HAP-1 (cell line): ENCODE data around the gene DTL.

Source experiments
- DNase-seq, 2 experiments: peaks; one replicate each; pipeline ENCODE4 v3.0.0-alpha.2; 2016 to 2020; ENCODE audit warnings: low spot score in 2 of 2
- H3K27me3 ChIP-seq: fragments of 250-450 bp; sonication (Bioruptor Pico); 2 replicates; pipeline ENCODE4 v1.5.1; 2020; ENCODE audit warnings: low read depth, mild to moderate bottlenecking, moderate library complexity
- H3K36me3 ChIP-seq: fragments of 250-450 bp; sonication (Bioruptor Pico); replicated peaks from 2 replicates; pipeline ENCODE4 v1.5.1; 2020; ENCODE audit warnings: mild to moderate bottlenecking
- H3K4me1 ChIP-seq: fragments of 250-450 bp; sonication (Bioruptor Pico); 2 replicates; pipeline ENCODE4 v1.5.1; 2020; ENCODE audit warnings: mild to moderate bottlenecking
- H3K4me3 ChIP-seq: fragments of 250-450 bp; sonication (Bioruptor Pico); 2 replicates; pipeline ENCODE4 v1.5.1; 2020; ENCODE audit warnings: mild to moderate bottlenecking, moderate library complexity
- H3K9me3 ChIP-seq: fragments of 250-450 bp; sonication (Bioruptor Pico); 2 replicates; pipeline ENCODE4 v1.5.1; 2020; ENCODE audit warnings: mild to moderate bottlenecking, moderate library complexity
- in situ Hi-C: fragments of 300-500 bp; cut with MboI; formaldehyde crosslinking; loops from 3 replicates; pipeline ENCODE4 v1.14.3; 2020; ENCODE audit warnings: low sequenced_read_pairs, inconsistent platforms, mixed read lengths

The DTL gene

GRCh38 chr1:212133319-212133718 is 97.8 kb downstream of the DTL start:
- in situ Hi-C loops = no loop called here
- no peak for DNase-seq
- H3K27me3 ChIP-seq = no peaks in the 10 kb centered on the region
- H3K4me3 ChIP-seq = no peak overlapping the region
- H3K9me3 ChIP-seq = peaks cover 4% of the 10 kb centered on the region; the same call in 1 of the 2 replicates
- no peaks in the 10 kb centered on the region for H3K36me3 ChIP-seq
- H3K4me1 ChIP-seq = no peaks in the 10 kb centered on the region

- H3K36me3 ChIP-seq = no peaks in the 10 kb centered on the region
- DNase-seq = no peak
- in situ Hi-C loops = no loop called here
- H3K27me3 ChIP-seq = no peaks in the 10 kb centered on the region
- no peak overlapping the region for H3K4me3 ChIP-seq
- peaks cover 4% of the 10 kb centered on the region; the same call in 1 of the 2 replicates for H3K9me3 ChIP-seq
- H3K4me1 ChIP-seq = no peaks in the 10 kb centered on the region
Observed at GRCh38 chr1:212135166-212135565, 99.6 kb downstream of the DTL start.

- H3K27me3 ChIP-seq = no peaks in the 10 kb centered on the region
- peaks cover 4% of the 10 kb centered on the region; the same call in 1 of the 2 replicates for H3K9me3 ChIP-seq
- no peak overlapping the region for H3K4me3 ChIP-seq
- in situ Hi-C loops = no loop called here
- no peak for DNase-seq
- no peaks in the 10 kb centered on the region for H3K4me1 ChIP-seq
- H3K36me3 ChIP-seq = no peaks in the 10 kb centered on the region
Observed at GRCh38 chr1:212137854-212138253, 102.3 kb downstream of the DTL start.

GRCh38 chr1:212138457-212138856 is 102.9 kb downstream of the DTL start:
- Histone ChIP-seq H3K4me3 (no peak overlapping the region), H3K4me1 (no peaks in the 10 kb centered on the region), H3K27me3 (no peaks in the 10 kb centered on the region), H3K36me3 (no peaks in the 10 kb centered on the region), H3K9me3 (peaks cover 4% of the 10 kb centered on the region; the same call in 1 of the 2 replicates)
- no peak for DNase-seq
- in situ Hi-C loops = no loop called here

GRCh38 chr1:212139526-212140135 is 104.1 kb downstream of the DTL start:
- Histone ChIP-seq H3K27me3 (no peaks in the 10 kb centered on the region), H3K36me3 (no peaks in the 10 kb centered on the region), H3K4me1 (no peaks in the 10 kb centered on the region), H3K9me3 (peaks cover 4% of the 10 kb centered on the region; the same call in 1 of the 2 replicates), H3K4me3 (no peak overlapping the region)
- DNase-seq = no peak
- in situ Hi-C loops = no loop called here

- no peak overlapping the region for H3K4me3 ChIP-seq
- H3K27me3 ChIP-seq = no peaks in the 10 kb centered on the region
- in situ Hi-C loops = no loop called here
- no peaks in the 10 kb centered on the region for H3K4me1 ChIP-seq
- no peaks in the 10 kb centered on the region for H3K9me3 ChIP-seq
- no peaks in the 10 kb centered on the region for H3K36me3 ChIP-seq
- DNase-seq = no peak
Observed at GRCh38 chr1:212141404-212141803, 105.9 kb downstream of the DTL start.

- no peaks in the 10 kb centered on the region for H3K4me1 ChIP-seq
- in situ Hi-C loops = no loop called here
Observed at GRCh38 chr1:212142883-212143530, 107.5 kb downstream of the DTL start.

GRCh38 chr1:212147581-212148033 is 112.1 kb downstream of the DTL start:
- no peaks in the 10 kb centered on the region for H3K36me3 ChIP-seq
- no peaks in the 10 kb centered on the region for H3K4me1 ChIP-seq
- DNase-seq = no peak
- H3K4me3 ChIP-seq = no peak overlapping the region
- in situ Hi-C loops = no loop called here
- no peaks in the 10 kb centered on the region for H3K9me3 ChIP-seq
- H3K27me3 ChIP-seq = no peaks in the 10 kb centered on the region

More at GRCh38 chr1:212142883-212143530, 107.5 kb downstream of the DTL start:
- Histone ChIP-seq H3K4me3 (no peak overlapping the region), H3K27me3 (no peaks in the 10 kb centered on the region), H3K36me3 (no peaks in the 10 kb centered on the region), H3K9me3 (no peaks in the 10 kb centered on the region)
- DNase-seq = no peak

GRCh38 chr1:212149566-212149965 is 114.0 kb downstream of the DTL start:
- Histone ChIP-seq H3K27me3 (no peaks in the 10 kb centered on the region), H3K4me1 (no peaks in the 10 kb centered on the region), H3K9me3 (no peaks in the 10 kb centered on the region), H3K36me3 (no peaks in the 10 kb centered on the region), H3K4me3 (no peak overlapping the region)
- in situ Hi-C loops = no loop called here
- no peak for DNase-seq

- in situ Hi-C loops = no loop called here
- no peaks in the 10 kb centered on the region for H3K9me3 ChIP-seq
- H3K4me1 ChIP-seq = no peaks in the 10 kb centered on the region
- no peaks in the 10 kb centered on the region for H3K36me3 ChIP-seq
- H3K27me3 ChIP-seq = no peaks in the 10 kb centered on the region
- DNase-seq = no peak
- no peak overlapping the region for H3K4me3 ChIP-seq
Observed at GRCh38 chr1:212152308-212152693, 116.8 kb downstream of the DTL start.

- Histone ChIP-seq H3K4me3 (no peak overlapping the region), H3K27me3 (no peaks in the 10 kb centered on the region), H3K9me3 (no peaks in the 10 kb centered on the region), H3K36me3 (no peaks in the 10 kb centered on the region), H3K4me1 (no peaks in the 10 kb centered on the region)
- DNase-seq = no peak
- in situ Hi-C loops = no loop called here
Observed at GRCh38 chr1:212152869-212153268, 117.3 kb downstream of the DTL start.

- no peak for DNase-seq
- no peaks in the 10 kb centered on the region for H3K36me3 ChIP-seq
- no peaks in the 10 kb centered on the region for H3K4me1 ChIP-seq
- in situ Hi-C loops = no loop called here
- no peak overlapping the region for H3K4me3 ChIP-seq
- no peaks in the 10 kb centered on the region for H3K27me3 ChIP-seq
- H3K9me3 ChIP-seq = no peaks in the 10 kb centered on the region
Observed at GRCh38 chr1:212153635-212154034, 118.1 kb downstream of the DTL start.
